Measurements from ENCODE around the gene TIAM2.

GRCh38 chr6:155121294-155121693, 126.2 kb downstream of the TIAM2 start:
- TF ChIP-seq EP300 (IDR thresholded peaks at IDR 0.05; ENCODE audit: low read depth) (no peak), CTCF (IDR thresholded peaks at IDR 0.05) (no peak), POLR2A (IDR thresholded peaks at IDR 0.05) (no peak), POLR2AphosphoS5 (IDR thresholded peaks at IDR 0.05) (no peak)

All from transverse colon (tissue), 4 donors.